Pancreas (tissue), 10 donors: ENCODE results near the gene CCDC12. TPM values are rescaled to one million over a fixed set of nuclear protein-coding genes. Genes with fewer than 3 reads are reported as not detected.

Experiments
- ATAC-seq, 4 donors: fragments of 200-7000 bp; cut with Tn5 transposase; one replicate each; pipeline versions ENCODE4 v1.8.0 to v1.9.1; 2020; ENCODE audit warnings: mild to moderate bottlenecking in 4 of 4, moderate library complexity in 4 of 4
- DNase-seq, 6 donors: peaks; one replicate each; pipeline ENCODE4 v3.0.0-alpha.2; 2020
- FAIRE-seq: peaks from 2 replicates; lab custom pipeline; 2012; peaks lifted over from hg19 to GRCh38; lab: Jason Lieb, UNC
- H3K27ac ChIP-seq, 4 donors: fragments of 200-600 bp; sonication (generic); 1 replicate in 3 of 4; 2 replicates in 1 of 4; pipeline versions ENCODE4 v1.5.0 to v1.8.0; 2020
- H3K27me3 ChIP-seq, 4 donors: fragments of 200-600 bp; one replicate each; pipeline ENCODE4 v1.8.0; 2021
- H3K36me3 ChIP-seq, 3 donors: fragments of 200-600 bp; sonication (generic) in 1 of 3; one replicate each; pipeline versions ENCODE4 v1.5.0 to v1.8.0; 2020 to 2021
- H3K4me1 ChIP-seq, 3 donors: fragments of 200-600 bp; one replicate each; pipeline ENCODE4 v1.8.0; 2021
- H3K4me3 ChIP-seq, 4 donors: fragments of 200-600 bp; sonication (generic) in 2 of 4; one replicate each; pipeline versions ENCODE4 v1.5.0 to v1.8.0; 2020 to 2021
- H3K9me3 ChIP-seq, 4 donors: fragments of 200-600 bp; one replicate each; pipeline ENCODE4 v1.8.0; 2021
- CTCF ChIP-seq, 4 donors: fragments of 200-600 bp; sonication (generic) in 3 of 4; IDR thresholded peaks; one replicate each; pipeline versions ENCODE4 v1.5.0 to v1.8.0; 2021; ENCODE audit warnings: antibody characterized with exemption in 4 of 4
- WGBS, 2 donors: extraction: QIAGEN DNeasy Blood & Tissue Kit; methylation state at CpG; one replicate each; pipeline ENCODE4 v1.1.7; 2013; 5-methylcytosine and 5-hydroxymethylcytosine counted together
- intact Hi-C, 3 donors: fragments of 100-400 bp; cut with DNase I; formaldehyde crosslinking; loops; one replicate each; pipeline versions ENCODE4 v1.11.1 to v1.14.2; 2022
- polyA plus RNA-seq, 2 donors: library from polyadenylated mRNA; stranded (reverse); fragments of 200-250 nt; gene quantifications; one replicate each; pipeline ENCODE4 v1.2.3, GENCODE V29; 2013
- total RNA-seq, 6 donors: library from RNA; stranded (reverse); fragmentation: NEBNext Ultra II Directional in 4 of 6; extraction: Animal tissue kit (Norgen Biotek cat#: 25700) in 4 of 6; gene quantifications; one replicate each; pipeline versions ENCODE4 v1.2.1 to v1.2.4, GENCODE V29; 2021 to 2023
- donor health status: healthy with polysubstance abuse.
- donor health status: DM: no; HTN: no; CAD: no; lungs with moderate emphysema.
- donor health status: DM: no; HTN: no; CAD: no.
- donor health status: control.
- donor health status: control.
- donor health status: Bipolar disorder and iron deficiency.
- donor health status: DM: yes; HTN: yes; CAD: no.
- donor health status: DM: no; HTN: no; CAD: no.
- donor health status: DM: no; HTN: no; CAD: no.
- donor health status: DM: yes; HTN: yes; CAD: no.

CCDC12 gene
- total and polyA plus RNA-seq, 8 donors: 20.7 to 82.8 (median 24.9) TPM

DNA sequence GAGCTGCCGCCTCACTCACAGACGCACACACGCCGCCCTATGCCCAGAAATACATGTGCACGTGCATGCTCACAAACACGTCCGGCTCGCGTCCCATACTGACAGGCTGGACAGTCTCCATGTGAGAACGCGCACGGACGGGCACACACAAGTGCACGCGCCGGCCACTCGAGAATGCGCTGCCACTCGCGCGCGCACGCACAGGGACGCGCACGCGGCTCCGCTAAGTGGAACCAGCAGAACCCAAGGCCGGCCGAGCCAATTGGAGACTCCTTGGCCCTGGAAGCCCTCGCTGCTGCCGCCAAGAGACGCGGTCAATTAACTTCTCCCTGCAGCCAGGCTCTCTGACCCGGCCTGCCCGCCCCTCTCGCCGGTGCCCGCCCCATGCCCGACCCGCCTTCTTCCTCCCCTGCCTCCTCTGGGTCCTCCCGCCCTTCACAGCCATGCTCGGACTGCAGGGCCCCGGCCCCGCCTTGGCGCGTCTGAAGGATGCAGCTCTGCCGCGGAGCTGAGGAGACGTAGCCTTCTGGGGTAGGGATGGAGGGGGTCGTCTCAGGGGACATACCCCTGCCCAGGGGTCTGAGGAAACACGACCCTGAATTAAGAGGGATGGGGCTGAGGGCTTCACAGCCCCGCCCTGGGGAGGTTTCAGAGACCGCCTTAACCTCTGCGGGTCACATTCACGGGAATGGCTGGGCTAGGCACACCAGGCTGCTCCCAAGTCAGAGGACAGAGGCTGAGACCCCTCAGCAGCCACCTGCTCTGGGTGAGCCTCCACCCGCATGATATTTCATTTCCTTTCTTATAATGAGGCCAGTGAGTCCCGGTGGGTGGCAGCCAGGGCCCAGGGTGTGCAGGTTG is 84.0 kb downstream of the CCDC12 start:
- peak overlapping the region; percentile 16 to 47 (median 28) for H3K4me3 ChIP-seq
- TF ChIP-seq CTCF (IDR thresholded peaks at IDR 0.05): no peak
- DNase-seq (peak; percentile 70 to 89 (median 76)), ATAC-seq (peak; percentile 78 to 90 (median 88)), FAIRE-seq (no peak)
- H3K27me3 ChIP-seq: no peaks in the 10 kb centered on the region
- intact Hi-C loops: loop anchor here in 1 of 3 donors (10.0 kb wide), 1 partner anchor 418 kb away; no protein-coding TSS in a partner anchor
- no peaks in the 10 kb centered on the region for H3K36me3 ChIP-seq
- WGBS, 2 donors: 6 to 7% methylated on average over 52 to 58 of the region's 58 CpGs
- peaks cover 0 to 3% (median 0%) of the 10 kb centered on the region in 3 donors for H3K4me1 ChIP-seq
- no peaks in the 10 kb centered on the region for H3K9me3 ChIP-seq
- no peak overlapping the region for H3K27ac ChIP-seq

- Histone ChIP-seq H3K9me3 (no peaks in the 10 kb centered on the region), H3K4me3 (no peak overlapping the region), H3K36me3 (no peaks in the 10 kb centered on the region), H3K4me1 (peaks cover 0 to 3% (median 0%) of the 10 kb centered on the region in 3 donors), H3K27ac (no peak overlapping the region), H3K27me3 (no peaks in the 10 kb centered on the region)
- 81 to 92% methylated on average over 3 of the region's 3 CpGs for WGBS, 2 donors
- FAIRE-seq (no peak), DNase-seq (peak in 1 of 6 donors; percentile 9), ATAC-seq (no peak)
- intact Hi-C loops: loop anchor here in 1 of 3 donors (10.0 kb wide), 1 partner anchor 416 kb away; no protein-coding TSS in a partner anchor
- TF ChIP-seq CTCF (IDR thresholded peaks at IDR 0.05): no peak
Measured at GRCh38 chr3:46891132-46891531, 85.4 kb downstream of the CCDC12 start.

DNA sequence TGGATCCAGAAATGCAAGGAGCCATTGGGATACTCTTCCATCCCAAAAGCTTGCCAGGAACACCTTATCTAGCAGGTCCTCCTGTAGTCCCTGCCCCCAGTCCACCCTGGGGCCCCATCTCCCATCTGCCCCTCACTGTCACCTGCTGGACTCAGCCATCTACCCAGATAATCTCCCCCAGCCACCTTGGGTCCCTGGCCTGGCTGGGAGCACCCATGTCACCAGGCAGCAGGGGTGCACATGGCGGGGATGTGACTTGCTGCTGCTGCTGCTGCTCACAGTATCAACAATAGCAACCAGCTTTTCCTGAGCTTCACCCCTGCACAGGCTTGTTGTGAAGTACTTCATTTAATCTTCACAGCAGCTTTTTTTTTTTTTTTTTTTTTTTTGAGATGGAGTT is 86.4 kb downstream of the CCDC12 start:
- Histone ChIP-seq H3K27ac (no peak overlapping the region), H3K36me3 (no peaks in the 10 kb centered on the region), H3K9me3 (no peaks in the 10 kb centered on the region), H3K4me3 (no peak overlapping the region), H3K27me3 (no peaks in the 10 kb centered on the region), H3K4me1 (peaks cover 0 to 3% (median 0%) of the 10 kb centered on the region in 3 donors)
- no peak for TF ChIP-seq CTCF (IDR thresholded peaks at IDR 0.05)
- intact Hi-C loops: loop anchor here in 1 of 3 donors (10.0 kb wide), 1 partner anchor 415 kb away; no protein-coding TSS in a partner anchor
- no peak for ATAC-seq
- FAIRE-seq: no peak
- DNase-seq: peak in 1 of 6 donors; percentile 38
- WGBS, 2 donors: 93 to 100% methylated on average over 1 of the region's 1 CpG

GRCh38 chr3:46889381-46890110 is 87.0 kb downstream of the CCDC12 start:
- Histone ChIP-seq H3K9me3 (no peaks in the 10 kb centered on the region), H3K36me3 (no peaks in the 10 kb centered on the region), H3K27ac (no peak overlapping the region), H3K4me1 (peaks cover 0 to 3% (median 0%) of the 10 kb centered on the region in 3 donors), H3K27me3 (no peaks in the 10 kb centered on the region), H3K4me3 (no peak overlapping the region)
- TF ChIP-seq CTCF (IDR thresholded peaks at IDR 0.05): no peak
- FAIRE-seq (no peak), ATAC-seq (no peak), DNase-seq (peak in 1 of 6 donors; percentile 59)
- intact Hi-C loops: loop anchor here in 1 of 3 donors (10.0 kb wide), 1 partner anchor 415 kb away; no protein-coding TSS in a partner anchor
- 53 to 77% methylated on average over 6 of the region's 6 CpGs for WGBS, 2 donors
